ENCODE results near the gene CFAP99. TPM values are rescaled to one million over a fixed set of nuclear protein-coding genes. Genes with fewer than 3 reads are reported as not detected.

The CFAP99 gene
- total and polyA plus RNA-seq, 2 of the 8 experiments (the other 6 are each of a cell fraction or from before 2014, with no cell fraction given): not detected

DNA sequence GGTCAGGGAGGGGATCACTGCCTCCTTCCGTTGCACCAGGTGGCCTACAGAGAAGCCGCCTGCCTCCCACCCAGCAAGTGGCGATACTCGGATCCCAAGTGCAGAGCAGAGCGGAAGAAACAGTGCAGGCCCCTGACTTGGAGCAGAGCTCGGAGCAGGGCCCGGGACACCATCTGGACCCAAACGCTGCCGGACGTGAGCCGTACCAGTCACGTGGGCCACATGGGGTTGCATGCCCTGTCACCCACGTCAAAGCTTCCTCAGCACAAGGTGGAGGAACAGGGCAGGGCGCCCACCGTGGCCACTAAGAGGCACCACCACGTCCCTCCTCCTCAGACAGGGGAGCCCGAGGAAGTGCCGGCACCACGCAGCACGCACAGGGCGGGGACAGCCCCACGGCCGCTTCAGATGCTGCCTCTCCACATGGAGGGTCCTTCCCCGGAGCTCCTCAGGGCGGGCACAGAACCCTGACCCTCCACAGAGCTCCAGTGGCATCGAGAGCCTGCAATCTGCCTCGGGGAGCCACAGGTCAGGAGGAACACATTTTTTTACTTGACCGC is 19.0 kb upstream of the CFAP99 start (continued):
- TF ChIP-seq, protein P1, sequence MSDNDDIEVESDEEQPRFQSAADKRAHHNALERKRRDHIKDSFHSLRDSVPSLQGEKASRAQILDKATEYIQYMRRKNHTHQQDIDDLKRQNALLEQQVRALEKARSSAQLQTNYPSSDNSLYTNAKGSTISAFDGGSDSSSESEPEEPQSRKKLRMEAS (IDR thresholded peaks at IDR 0.05): no peak
- TF ChIP-seq CHD2 (IDR thresholded peaks at IDR 0.05; ENCODE audit: low read length): no peak
- no peak for TF ChIP-seq GABPA (IDR thresholded peaks at IDR 0.05; ENCODE audit: borderline replicate concordance, insufficient read depth, low read length)
- no peak for TF ChIP-seq TAF1 (IDR thresholded peaks at IDR 0.05; ENCODE audit: low read depth, low read length)
- TF ChIP-seq ZNF274 (IDR thresholded peaks at IDR 0.05; ENCODE audit: borderline replicate concordance, extremely low read depth, low read length): no peak
- no peak for TF ChIP-seq SP2 (IDR thresholded peaks at IDR 0.05; ENCODE audit: low read length)

Data from H1 (cell line).